SH-SY5Y (cell line): ENCODE results near the gene IFI27L2.

Source experiments
- GATA2 ChIP-seq: IDR thresholded peaks from 2 replicates; pipeline ENCODE4 v1.6.1; 2011; ENCODE audit warnings: mild to moderate bottlenecking, low read depth, low read length
- GATA3 ChIP-seq: IDR thresholded peaks from 2 replicates; pipeline ENCODE4 v1.6.1; 2011; ENCODE audit warnings: low read depth, mild to moderate bottlenecking, low read length, moderate library complexity

- TF ChIP-seq GATA3, result no peak
- TF ChIP-seq GATA2, result no peak
Observed at GRCh38 chr14:94099006-94099405, 30.4 kb downstream of the IFI27L2 start.
